HG03108 (cell line): ENCODE results near the gene ANKRD30A.
"Not testable (repeated sequence)": the region's sequence is repeated elsewhere in the genome, so short reads cannot be mapped to it uniquely, and the experiment has no call there.

ENCODE experiments used
- ATAC-seq: cut with Tn5 transposase; IDR thresholded peaks from one replicate; pipeline ENCODE4 v1.9.1; 2021; ENCODE audit warnings: moderate library complexity; ENCODE audit not compliant: unreplicated experiment

ANKRD30A gene

DNA sequence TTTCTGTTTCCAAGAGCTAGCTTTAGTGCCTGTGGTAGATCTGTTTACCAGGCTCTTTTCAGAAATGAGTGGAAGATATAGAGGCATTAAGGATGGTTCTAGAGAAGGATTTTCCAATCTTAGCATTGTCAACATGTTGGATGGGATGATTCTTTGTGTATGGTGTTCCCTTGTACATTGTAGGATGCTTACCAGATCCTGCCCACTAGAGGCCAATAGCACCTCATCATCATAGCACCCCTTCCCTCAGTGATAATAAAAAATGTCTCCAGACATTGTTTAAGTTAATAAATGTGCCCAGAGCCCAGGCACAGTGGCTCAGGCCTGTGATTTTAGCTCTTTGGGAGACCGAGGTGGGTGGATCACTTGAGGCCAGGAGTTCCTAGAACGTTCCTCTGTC is 121.2 kb downstream of the ANKRD30A start:
- no peak for ATAC-seq

DNA sequence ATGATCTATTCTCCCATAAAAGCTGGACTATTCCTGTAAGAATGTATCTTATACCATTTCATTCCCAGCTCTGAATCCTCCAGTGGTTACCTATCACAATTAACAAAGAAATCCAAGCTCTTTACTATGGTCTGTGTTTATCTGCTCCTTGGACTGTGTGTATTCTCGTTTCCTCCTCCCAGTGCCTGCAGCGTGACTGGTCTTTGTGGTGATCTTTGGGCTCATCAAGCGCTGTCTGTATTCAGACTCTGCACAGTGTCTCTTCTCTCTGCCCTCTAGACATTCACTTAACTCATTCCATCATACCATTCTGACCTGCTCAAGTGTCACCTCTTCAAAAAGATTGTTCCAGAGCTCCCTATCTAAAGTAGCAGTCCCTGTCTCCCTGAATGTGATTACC is 130.4 kb downstream of the ANKRD30A start:
- not testable (repeated sequence) for ATAC-seq

DNA sequence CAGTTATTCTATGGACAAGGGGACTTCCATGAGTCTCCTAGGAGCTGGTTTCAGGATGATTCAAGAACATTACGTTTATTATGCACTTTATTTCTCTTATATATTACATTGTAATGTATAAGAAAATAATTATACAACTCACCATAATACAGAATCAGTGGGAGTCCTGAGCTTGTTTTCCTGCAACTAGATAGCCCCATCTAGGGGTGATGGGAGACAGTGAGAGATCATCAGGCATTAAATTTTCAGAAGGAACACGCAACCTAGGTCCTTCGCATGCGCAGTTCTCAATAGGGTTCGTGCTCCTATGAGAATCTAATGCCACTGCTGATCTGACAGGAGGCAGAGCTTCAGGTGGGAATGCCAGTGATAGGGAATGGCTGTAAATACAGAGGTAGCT is 137.9 kb downstream of the ANKRD30A start:
- ATAC-seq, result no peak

DNA sequence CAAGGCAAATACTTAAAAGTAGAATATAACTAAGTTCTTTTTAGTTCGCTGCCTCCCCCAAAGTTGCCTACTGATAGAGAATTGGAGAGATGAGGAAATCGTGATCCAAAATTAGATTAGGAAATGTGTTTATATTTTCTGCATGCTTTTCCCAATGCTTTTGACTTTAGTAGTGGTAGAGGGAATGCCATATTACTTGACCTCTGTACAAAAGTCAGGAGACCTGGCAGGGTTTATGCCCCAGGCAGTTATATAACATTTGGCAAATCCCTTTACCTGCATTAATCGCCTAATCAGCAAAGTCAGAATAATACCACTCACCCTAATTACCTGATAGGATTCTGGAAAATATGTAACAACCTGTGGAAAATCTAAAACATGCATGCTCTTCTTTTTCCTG is 142.9 kb downstream of the ANKRD30A start:
- ATAC-seq, result no peak

DNA sequence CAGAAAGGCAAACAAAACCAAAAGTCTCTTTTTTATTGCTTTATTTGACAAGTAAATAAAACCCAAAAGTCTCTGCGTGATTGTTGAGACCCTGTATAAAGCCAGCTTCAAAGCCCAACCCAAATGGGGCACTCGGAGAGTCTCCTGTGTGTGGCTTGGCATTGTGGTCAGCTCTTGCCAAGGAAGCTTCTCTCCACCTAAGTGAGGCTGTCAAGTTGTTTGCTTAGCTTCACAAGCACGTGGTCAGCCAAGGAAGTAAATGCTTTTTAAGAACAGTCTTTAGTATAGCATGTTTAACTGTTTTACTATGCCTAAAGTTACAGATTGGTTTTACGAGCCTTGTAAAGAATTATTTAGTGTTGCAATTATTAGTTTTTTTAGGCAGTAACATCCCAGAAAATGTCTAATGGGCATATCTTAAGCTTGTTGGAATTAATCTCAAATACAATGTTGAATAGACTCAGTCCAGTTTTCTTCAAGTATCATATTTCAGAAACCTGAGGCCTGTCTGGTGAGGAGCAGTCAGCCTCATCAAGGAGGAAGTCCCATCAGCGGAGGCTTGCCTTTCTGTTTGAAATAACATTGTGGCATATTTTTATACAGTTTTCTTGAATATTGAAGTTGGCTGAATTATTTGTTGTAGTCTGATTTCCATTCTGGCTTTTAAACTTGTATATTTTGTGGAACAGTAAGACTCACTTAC is 144.3 kb downstream of the ANKRD30A start:
- ATAC-seq, result no peak

DNA sequence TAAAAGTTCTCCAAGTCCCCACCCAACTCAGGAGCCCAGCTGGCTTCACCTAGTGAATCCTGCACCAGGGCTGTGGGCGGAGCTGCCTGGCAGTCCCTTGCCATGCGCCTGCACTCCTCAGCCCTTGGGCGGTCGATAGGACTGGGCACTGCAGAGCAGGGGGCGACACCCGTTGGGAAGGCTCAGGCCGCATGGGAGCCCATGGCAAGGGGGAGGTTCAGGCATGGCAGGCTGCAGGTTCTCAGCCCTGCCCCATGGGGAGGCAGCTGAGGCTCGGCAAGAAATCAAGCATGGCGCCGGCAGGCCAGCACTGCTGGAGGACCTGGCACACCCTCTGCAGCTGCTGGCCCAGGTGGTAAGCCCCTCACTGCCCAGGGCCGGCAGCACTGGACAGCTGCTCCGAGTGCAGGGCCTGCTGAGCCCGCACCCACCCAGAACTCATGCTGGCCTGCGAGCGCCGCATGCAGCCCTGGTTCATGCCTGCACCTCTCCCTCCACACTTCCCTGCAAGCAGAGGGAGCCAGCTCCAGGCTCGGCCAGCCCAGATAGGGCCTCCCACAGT is 149.9 kb downstream of the ANKRD30A start:
- no peak for ATAC-seq

DNA sequence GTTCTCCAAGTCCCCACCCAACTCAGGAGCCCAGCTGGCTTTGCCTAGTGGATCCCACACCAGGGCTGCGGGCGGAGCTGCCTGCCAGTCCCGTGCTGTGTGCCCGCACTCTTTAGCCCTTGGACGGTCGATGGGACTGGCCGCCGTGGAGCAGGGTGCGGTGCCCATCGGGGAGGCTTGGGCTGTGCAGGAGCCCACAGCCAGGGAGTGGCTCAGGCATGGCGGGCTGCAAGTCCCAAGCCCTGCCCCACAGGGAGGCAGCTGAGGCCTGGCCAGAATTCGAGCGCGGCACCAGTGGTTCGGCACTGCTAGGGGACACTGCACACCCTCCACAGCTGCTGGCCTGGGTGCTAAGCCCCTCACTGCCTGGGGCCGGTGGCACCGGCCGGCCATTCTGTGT is 159.7 kb downstream of the ANKRD30A start:
- ATAC-seq, result no peak

DNA sequence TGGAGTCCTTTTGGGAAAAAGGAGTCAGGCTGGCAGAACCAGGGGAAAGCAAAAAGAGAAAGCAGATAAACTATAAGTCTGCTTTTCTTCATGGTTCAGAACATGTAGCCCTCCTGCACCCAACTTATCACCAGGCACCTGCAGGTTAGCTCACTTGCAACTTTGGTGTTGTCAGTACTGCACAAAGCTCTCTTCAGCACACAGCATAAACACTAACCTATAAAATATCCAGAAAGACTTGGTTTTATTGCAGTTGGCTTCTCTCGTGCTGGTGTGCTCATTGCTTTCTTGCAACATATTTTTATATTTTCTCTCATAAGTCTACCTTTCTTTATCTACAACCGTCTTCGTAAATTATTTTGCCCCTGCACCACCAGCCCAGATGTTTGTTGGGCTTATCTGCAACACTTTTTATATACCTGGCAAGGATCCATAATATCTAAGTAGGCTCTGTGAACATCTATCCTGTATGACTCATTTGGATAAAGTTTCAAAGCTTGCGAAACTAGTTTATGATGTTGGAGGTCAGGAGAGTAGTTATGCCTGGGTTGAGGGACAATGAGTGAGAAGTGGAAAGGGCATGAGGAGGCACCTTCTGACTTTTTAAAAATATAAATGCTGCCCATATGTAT is 164.6 kb downstream of the ANKRD30A start:
- no peak for ATAC-seq

DNA sequence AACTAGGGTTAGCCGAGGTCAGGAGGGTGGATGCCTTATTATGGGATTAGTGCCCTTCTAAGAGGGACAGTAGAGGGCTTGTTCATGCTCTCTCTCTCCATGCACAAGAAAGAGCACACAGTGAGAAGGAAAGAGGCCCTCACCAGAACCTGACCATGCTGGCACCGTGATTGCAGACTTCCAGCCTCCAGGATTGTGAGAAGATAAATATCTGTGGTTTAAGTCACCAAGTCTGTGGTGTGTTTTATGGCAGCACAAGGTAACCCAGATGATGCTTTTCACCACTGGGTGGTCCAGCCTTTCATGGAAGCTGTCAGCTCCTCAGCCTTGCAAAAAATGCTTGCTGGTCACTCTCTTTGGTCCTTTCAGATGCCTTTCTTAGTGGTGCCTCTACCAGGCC is 175.9 kb downstream of the ANKRD30A start:
- no peak for ATAC-seq

DNA sequence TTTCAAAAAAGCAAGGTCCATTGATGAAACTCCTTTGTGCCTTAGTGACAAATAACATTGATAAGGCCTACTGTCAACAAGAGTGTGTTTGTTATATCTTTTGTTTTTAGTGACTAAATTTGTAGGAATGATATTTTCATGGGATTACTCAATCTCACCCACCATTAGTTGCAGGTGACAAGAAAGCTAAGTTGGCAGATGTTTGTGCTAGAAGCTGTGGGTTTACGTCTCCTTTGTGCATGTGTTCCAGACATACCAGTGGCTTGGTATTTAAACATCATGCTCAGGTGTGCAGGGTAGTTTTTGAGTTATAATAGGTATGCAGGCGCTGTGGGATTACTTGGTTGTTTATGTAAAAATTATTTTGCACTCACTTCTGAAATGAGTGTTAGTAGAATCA is 178.6 kb downstream of the ANKRD30A start:
- no peak for ATAC-seq

DNA sequence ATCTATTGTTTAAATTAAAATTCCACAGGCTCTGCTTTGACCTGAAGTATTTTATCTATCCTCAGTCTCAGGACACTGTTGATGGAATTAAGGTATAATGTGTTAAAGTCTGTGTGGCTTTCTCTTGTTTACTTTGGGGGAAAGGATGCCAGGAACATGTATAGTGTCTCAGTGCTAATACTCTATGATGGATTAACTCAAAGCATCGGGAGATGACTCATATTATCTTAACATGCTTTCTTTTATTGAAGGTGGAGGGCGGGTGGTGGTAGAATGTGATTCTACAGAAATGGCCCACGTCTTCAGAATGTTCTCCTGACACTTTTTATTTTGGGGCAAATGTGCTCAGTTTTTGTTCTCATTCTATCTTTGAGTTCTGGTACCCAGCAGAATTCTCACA is 189.0 kb downstream of the ANKRD30A start:
- no peak for ATAC-seq

DNA sequence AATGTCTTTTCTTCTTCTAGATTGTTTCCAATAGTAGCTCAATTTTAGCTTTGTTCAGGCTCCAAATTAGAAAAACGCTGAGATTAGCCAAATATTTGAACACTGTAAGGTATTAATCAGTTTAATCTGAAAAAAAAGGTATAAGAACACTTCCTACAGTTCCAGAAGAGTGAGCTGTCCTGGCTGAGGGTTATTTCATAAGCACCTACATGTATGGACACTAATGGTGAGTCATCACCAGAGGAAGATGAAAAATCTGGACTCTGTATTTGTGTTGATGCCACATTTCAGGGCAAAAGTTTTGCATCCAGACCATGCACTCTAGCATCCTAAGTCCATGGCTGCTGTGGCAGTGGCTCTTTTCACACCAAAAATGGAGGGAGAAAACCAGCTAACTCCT is 189.5 kb downstream of the ANKRD30A start:
- no peak for ATAC-seq

DNA sequence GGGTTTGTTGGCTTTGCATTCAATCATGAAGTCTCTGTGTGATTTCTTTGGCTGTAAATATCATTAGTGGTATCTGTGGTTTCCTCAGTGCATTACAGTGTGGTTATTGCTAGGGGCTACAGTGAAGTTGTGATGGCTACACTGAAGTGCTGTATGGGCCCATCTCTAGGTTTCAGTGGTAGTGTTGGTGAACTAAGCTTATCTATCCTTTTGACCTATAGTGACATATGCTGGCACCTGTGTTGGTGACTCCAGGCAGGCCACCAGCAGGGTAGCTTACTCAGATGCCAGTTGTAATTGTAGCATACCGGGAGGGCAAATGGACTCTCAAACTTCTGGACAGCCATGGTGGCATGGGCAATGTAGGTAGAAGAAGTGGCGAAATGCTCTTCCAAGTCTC is 219.0 kb downstream of the ANKRD30A start:
- no peak for ATAC-seq

DNA sequence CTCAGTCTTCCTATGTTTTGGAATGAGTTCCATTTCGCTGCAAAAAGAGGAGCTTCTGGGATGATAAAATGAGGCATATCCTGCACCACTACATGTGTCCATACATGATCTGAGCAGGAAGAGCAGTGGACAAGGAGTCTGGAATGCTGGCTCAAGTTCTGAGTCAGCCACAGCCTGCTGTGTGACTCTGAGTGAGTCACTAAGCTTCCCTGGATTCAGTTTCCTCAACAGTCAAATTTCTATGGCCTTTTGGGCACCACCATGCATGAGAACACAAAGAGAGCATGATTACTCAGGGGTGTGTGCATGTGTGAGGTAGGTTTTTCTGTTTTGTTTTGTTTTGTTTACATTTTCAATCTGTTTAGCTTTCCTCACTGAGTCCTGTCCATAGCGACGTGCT is 254.6 kb downstream of the ANKRD30A start:
- no peak for ATAC-seq

DNA sequence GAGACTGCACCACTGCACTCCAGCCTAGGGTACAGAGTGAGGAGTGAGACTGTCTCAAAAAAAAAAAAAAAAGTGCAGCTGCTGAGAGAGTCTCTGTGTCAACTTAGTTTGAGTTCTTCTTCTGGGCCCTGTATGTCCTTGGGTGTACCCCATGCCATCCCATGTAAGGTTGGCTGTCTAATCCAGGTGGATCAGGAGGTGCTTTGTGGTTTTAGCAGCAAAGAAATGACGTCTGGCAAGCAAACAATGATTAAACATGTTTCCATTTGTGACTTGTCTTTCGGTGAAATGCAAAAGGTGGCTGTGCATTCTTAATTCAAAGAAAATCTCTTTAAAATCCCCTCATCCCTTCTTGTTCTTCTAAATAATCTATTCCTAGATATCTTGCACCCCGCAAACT is 255.9 kb downstream of the ANKRD30A start:
- ATAC-seq, result no peak

DNA sequence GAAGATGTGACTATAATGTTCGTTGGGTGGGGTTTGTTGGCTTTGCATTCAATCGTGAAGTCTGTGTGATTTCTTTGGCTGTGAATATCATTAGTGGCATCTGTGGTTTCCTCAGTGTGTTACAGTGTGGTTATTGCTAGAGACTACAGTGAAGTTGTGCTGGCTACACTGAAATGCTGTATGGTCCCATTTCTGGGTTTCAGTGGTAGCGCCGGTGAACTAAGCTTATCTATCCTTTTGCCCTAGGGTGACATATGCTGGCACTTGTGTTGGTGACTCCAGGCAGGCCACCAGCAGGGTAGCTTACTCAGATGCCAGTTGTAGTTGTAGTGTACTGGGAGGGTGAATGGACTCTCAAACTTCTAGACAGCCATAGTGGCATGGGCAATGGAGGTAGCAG is 259.5 kb downstream of the ANKRD30A start:
- no peak for ATAC-seq

DNA sequence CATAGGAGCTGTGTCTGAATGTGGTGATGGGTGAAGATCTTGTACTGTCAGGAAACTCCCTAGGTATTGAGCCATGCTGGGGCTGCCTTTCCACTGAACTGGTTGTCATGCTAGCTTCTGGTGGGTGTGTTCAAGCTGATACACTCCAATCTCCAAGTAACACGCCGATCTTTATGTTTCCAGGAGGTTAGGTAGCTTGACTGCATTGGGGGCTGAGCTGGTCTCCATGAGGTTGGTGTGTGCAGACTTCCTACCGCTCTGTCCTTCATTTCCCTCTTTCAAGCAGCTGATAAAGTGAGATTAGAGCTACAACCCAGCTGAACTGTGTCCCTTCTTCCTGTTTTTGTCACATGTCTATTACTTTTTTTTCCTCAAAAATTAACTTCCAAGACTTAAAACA is 265.5 kb downstream of the ANKRD30A start:
- ATAC-seq, result no peak

DNA sequence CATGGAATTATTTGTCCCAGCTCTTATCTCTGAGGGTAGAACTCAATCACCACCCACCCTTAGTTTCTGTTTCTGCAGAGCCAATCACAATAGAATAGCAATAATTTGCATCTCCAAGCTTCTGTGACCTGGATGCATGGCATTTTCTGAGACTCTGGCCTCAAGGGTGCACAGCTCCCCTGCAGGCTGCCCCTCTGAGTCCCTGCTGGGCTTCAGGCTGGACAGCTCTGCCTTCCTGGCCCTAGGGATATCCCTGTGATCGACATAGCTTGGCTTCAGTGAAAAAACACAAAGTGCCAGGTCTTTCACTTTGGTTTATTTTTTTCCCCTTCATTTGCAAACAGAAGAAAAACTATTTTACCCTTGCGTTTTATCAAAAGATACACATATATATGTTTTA is 275.4 kb downstream of the ANKRD30A start:
- not testable (repeated sequence) for ATAC-seq

DNA sequence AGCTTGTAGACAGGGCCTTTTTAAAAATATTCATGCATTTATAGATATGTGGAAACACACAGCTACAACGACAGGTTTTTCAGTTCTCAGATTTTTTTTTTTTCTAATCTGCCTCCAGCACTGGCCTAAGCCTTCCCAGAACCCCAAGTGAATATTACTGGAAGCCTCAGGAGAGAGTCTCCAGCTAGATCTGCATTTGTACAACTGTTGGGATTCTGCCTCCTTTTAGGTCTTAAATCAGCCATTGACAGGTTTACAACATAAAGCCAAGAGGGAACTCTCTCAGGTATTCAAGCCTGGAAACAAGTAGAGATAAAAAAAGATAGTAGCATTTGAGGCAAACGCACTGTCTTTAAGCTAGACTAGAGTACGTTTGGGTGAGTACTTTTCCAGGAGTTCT is 275.8 kb downstream of the ANKRD30A start:
- no peak for ATAC-seq

DNA sequence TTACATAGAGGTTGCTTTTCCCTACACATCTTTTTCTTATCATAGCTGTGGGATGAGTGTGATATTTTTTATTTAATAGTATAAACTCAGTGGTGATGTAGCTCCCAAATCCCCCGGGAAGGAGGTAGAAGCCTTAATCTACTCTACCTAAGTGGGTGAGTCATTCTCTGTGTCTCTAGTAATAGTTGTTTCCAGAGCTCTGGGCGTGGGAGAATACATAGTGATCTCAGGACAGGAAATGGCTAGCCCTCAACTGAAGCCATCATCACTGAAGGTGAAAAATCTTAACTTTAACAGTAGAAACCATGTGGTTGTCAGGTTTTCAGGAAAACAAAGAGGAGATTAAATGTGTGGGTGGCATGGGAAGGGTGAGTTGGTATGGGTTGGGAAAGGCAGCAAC is 278.4 kb downstream of the ANKRD30A start:
- ATAC-seq, result no peak
